Stimulated activated naive CD4-positive, alpha-beta T cell treated with Interleukin-2 at 50 U/mL for 16 hours (primary cell): ENCODE measurements around the gene NDUFS6.

ENCODE experiments used
- DNase-seq: peaks from one replicate; lab custom pipeline; 2025; lab: John Stamatoyannopoulos, UW

NDUFS6 gene

GRCh38 chr5:1801222-1801966, at the start of gene NDUFS6:
Gene NDUFS6, plus strand, starts transcription at chr5:1801407. Its CDS starts 11 bp downstream, at chr5:1801418.
- DNase-seq = peak; percentile 79

DNA sequence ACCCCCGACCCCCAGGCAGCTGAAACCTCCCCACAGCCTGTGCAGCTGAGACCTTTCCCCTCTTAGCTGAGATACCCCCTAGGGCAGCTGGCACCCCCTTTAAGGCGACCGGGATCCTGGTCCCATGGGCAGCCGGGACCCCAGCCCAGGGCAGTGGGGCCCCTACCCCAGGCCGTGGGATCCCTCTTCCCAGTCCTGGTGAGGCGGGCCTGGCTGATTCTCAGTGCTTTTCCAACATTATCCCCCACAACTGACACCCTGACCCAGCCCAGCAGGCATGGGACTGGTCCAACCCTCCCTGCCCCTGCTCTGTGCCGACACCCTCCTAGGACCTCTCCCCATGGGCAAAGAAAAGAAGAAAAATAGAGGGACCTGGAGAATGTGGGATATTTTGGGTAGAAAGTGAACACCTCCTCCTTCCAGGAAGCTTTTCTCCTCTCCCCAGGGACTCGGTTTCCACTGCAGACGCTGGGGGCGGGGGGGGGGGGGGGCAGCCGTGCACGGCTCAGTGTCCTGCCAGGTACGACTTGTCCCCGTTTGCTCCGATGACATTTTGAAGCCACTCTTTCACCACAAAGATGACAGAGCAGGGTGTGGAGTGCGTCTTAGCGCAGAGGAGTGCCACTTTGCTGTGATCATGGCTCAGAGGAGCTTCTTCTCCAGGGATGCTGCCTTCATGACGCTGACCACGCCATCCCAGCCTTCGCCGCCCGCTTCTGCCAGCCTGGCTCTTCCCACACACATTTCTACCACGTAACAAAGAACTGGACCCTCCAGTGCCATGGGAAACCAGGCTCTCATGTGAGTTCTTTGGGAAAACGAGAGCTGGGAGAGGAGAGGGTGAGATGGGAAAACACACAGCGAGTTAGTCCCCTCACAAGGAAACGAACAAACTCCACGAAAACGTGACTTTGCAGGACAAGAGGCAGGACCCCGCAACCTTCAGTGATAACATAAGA, 49.1 kb upstream of the NDUFS6 start:
- no peak for DNase-seq

- DNase-seq = no peak
These were observed 48.3 kb upstream of the NDUFS6 start for GRCh38 chr5:1752881-1753280.

- no peak for DNase-seq
These were observed 47.7 kb upstream of the NDUFS6 start for GRCh38 chr5:1753490-1753889.

DNA sequence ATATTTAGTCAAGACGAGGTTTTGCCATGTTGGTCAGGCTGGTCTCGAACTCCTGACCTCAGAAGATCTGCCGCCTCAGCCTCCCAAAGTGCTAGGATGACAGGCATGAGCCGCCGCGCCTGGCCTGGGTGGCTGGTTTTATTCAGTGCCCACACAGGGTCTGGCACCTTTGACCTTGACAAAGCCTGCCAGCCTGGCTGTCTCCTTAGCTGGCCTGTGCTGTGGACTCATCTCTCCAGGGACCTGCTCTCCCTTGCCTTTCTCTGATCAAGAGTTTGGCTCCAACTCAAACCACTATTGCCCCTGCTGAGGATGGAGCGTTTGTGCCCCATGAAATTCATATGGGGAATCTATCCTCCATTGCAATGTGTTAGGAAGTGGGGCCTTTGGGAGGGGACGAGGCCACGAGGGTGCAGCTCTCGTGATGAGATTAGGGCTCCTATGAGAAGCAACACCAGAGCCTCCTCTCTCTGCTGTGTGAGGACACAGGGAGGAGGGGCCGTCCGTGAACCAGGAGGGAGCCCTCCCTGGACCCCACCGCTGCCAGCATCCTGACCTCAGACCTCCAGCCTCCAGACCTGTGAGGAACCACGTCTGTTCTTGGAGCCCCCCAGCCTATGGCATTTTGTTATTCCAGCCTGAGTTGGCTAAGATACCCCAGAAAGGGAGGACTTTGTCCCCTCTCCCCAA, 46.5 kb upstream of the NDUFS6 start:
- no peak for DNase-seq

GRCh38 chr5:1755321-1755949, 45.8 kb upstream of the NDUFS6 start:
- DNase-seq = no peak

DNA sequence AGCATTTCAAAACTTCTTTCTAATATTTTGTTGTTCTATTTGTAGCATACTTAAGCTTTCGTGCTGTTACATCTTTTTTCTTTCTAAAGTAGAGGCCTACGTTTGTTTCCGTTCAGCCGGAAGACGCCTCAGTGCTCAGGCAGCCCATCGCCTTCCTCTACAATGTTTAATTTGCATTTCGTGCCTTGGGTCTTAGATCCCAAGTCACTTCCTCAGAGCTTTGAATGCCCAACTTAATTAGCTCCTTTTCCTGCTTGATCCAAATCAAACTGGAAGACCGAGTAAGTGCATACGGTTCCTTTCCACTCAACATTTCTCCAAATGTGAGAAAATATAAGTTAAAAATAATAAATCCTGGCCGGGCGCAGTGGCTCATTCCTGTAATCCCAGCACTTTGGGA, 44.7 kb upstream of the NDUFS6 start:
- no peak for DNase-seq

DNA sequence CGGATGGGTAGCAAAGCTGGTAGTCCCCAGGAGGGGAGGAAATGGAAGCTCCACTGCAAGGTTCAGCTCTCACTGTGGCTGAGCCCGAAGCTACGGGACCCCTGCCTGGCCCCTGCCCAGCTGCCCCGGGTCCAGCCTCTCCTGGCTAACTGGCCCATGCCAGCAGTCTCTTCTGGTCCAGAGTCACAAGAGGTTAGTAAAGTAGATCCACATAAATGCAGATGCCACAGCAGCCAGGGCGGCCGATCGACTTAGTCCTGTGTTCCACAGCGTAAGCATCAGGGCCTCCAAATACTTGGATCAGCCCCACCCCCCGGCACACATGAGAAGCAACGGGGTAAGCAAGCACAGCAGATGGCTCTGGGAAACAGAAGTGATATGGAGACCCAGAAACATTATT, 43.7 kb upstream of the NDUFS6 start:
- DNase-seq = no peak

- DNase-seq = no peak
These were observed 42.6 kb upstream of the NDUFS6 start for GRCh38 chr5:1758574-1758973.

GRCh38 chr5:1759378-1759970, 41.7 kb upstream of the NDUFS6 start:
- DNase-seq = no peak

DNA sequence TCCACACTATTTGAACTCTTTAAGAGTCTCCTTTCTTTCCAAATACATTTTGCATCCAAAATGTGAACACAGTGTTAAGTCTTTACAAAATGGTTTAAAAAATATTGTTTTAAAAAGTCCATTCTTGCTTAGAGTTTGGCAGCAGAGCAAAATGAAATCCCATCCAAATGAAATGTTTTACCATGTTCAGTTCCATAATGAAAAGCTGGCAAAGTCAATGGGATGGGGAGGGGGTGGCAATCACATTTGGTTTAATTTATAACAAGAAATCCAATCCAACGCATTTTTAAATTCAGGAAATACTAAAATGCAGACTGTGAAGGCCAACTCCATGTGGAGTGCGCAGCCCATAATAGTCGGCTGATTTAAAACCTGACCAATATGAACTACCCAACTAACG, 41.0 kb upstream of the NDUFS6 start:
- no peak for DNase-seq

GRCh38 chr5:1760656-1761452, 40.4 kb upstream of the NDUFS6 start:
- no peak for DNase-seq

DNA sequence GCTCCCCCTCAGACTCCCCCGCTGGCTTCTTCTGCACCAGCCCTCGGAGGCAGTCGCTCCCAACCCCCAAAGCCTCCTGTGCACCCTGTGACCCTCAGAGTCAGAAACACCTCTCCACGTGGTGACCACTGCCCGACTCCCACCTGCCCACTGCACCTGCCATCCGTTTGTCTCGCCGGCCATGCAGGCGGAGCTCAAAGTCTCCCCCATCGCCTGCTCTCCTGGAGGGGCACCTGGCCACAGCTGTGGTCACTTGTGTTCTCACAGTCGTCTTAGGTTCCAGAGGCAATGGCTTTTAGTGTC, 39.8 kb upstream of the NDUFS6 start:
- no peak for DNase-seq

DNA sequence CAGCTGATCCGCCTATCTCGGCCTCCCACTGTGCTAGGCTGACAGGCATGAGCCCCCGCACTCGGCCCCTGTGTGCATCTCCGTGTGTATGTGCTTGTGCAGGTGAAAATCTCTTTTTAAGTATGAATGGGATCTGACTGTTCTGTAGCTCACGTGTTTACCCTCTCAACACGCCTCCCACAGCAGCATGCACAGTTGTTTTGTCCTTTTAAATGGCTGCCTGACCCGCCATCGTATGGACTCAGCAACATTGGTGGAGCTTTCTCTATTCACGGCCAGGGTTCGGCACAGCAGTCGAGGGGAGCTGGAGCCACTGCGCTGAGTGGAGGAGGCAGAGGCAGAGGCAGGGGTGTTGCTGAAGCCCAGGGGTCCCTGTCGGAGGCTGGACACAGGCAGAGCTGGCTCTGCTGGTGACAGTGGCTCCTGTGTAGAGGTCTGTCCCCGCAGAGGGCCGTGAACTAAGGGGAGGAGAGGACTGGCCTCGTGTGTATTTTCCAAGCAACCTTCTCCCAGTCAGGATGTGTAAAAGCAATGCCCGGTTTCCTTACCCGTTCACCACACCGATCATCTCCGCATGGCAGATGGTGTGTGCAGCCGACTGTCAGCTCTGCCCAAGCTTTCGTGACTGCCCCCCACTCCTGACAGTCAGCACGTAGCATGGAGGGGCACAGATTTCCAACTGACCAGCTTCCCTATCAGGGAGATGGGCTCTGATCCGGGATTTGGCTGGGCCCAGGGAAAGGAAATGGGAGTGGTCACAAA, 38.9 kb upstream of the NDUFS6 start:
- DNase-seq = no peak

GRCh38 chr5:1762883-1763547, 38.2 kb upstream of the NDUFS6 start:
- no peak for DNase-seq

GRCh38 chr5:1763548-1763911, 37.7 kb upstream of the NDUFS6 start:
- peak; percentile 28 for DNase-seq

DNA sequence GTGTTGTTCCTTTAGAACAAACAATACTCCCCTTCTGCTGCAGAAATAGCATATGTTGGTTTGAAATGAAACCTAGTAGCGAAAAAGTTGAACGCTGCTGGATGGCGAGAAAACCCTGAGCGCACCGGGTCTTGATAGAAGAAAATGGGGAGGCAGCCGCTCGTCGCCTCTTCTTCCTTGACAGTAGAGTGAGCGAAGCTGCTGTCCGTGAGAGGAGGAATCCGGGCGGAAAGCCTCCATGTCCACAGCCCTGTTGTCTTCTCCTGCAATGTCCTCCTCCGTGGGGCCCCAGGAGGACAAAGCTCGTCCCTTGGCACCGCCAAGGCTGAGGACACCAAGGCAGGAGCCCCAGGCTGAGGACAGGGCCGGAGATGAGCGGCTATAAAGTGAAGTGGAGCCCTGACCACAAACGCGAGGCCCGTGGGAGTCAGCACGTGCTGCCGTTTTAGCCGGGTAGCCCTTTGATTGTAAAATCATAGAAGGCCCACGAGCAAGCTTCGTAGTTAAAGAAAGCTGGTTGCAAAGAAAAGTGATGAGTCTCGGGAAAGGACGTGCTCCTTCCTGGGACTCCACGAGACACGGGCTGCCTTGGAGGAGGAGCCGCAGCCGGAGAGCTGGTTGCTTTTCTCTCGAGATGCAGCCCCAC, 37.1 kb upstream of the NDUFS6 start:
- DNase-seq = no peak

GRCh38 chr5:1764606-1764960, 36.6 kb upstream of the NDUFS6 start:
- DNase-seq = no peak

- no peak for DNase-seq
These were observed 35.9 kb upstream of the NDUFS6 start for GRCh38 chr5:1765141-1765879.
